H1 (cell line): ENCODE data around the gene GZF1. TPM values are rescaled to one million over a fixed set of nuclear protein-coding genes. Genes with fewer than 3 reads are reported as not detected.

ENCODE experiments used
- CREB1 ChIP-seq: IDR thresholded peaks from 2 replicates; pipeline ENCODE4 v1.6.1; 2012; ENCODE audit warnings: inconsistent platforms
- EGR1 ChIP-seq: IDR thresholded peaks from 2 replicates; pipeline ENCODE4 v1.6.1; 2011; ENCODE audit warnings: low read depth, low read length, borderline replicate concordance
- GTF2F1 ChIP-seq: IDR thresholded peaks from 2 replicates; pipeline ENCODE4 v1.6.1; 2012; ENCODE audit warnings: low read depth, low read length, improper control_type of control experiment, borderline replicate concordance
- USF2 ChIP-seq: IDR thresholded peaks from 2 replicates; pipeline ENCODE4 v1.6.1; 2011; ENCODE audit warnings: low read length, improper control_type of control experiment
- polyA plus RNA-seq, 7 experiments: library from polyadenylated mRNA; depleted of rRNA in 3 of 7; stranded (reverse) in 5 of 7; unstranded in 2 of 7; fragments of >200 nt in 5 of 7; fragments of 200-250 nt in 2 of 7; gene quantifications; 1 replicate in 5 of 7; 2 replicates in 1 of 7; 4 replicates in 1 of 7; pipeline versions ENCODE4 v1.2.1 to v1.2.3, GENCODE V29; 2011 to 2013; ENCODE audit warnings: missing spikeins in 2 of 7, mixed read lengths in 2 of 7
- total RNA-seq: library from RNA; stranded (reverse); fragmentation: NEBNext Ultra II Directional; extraction: Animal tissue kit (Norgen Biotek cat#: 25700); gene quantifications from 2 replicates; pipeline ENCODE4 v1.2.1, GENCODE V29; 2021

The GZF1 gene
- total and polyA plus RNA-seq, 2 of the 8 experiments (the other 6 are each of a cell fraction or from before 2014, with no cell fraction given): 8.2 to 11.9 TPM

- TF ChIP-seq EGR1 (no peak), USF2 (no peak), CREB1 (no peak), GTF2F1 (no peak)
Measured at GRCh38 chr20:23315099-23315498, 46.9 kb upstream of the GZF1 start (continued).
